HUES48 (cell line): Measurements from ENCODE around the gene HOXA5.

Experiments used
- H3K27ac ChIP-seq: one replicate; pipeline ENCODE4 v1.7.0; 2013; ENCODE audit warnings: low read depth, low read length, inconsistent platforms
- H3K27me3 ChIP-seq: 2 replicates; pipeline ENCODE4 v1.6.1; 2013; ENCODE audit warnings: mild to moderate bottlenecking, low read length; ENCODE audit not compliant: control insufficient read depth, insufficient read depth
- H3K36me3 ChIP-seq: 2 replicates; pipeline ENCODE4 v1.6.1; 2013; ENCODE audit warnings: low read length; ENCODE audit not compliant: control insufficient read depth, insufficient read depth
- H3K4me1 ChIP-seq: 2 replicates; pipeline ENCODE4 v1.6.1; 2013; ENCODE audit warnings: mild to moderate bottlenecking, low read length; ENCODE audit not compliant: control insufficient read depth, insufficient read depth
- H3K4me3 ChIP-seq: 2 replicates; pipeline ENCODE4 v1.5.1; 2013; ENCODE audit warnings: mild to moderate bottlenecking, low read depth, low read length
- H3K9ac ChIP-seq: 2 replicates; pipeline ENCODE4 v1.6.1; 2013; ENCODE audit warnings: mild to moderate bottlenecking, low read depth, low read length, moderate library complexity
- H3K9me3 ChIP-seq: 2 replicates; pipeline ENCODE4 v1.6.1; 2013; ENCODE audit warnings: low read length; ENCODE audit not compliant: control insufficient read depth, insufficient read depth

Gene HOXA5

GRCh38 chr7:27173956-27174873 is 30.7 kb upstream of the HOXA5 start, which contains the start of gene HOXA10:
TSS of gene HOXA10 (minus strand) at chr7:27174320. CDS start at chr7:27174306, 14 bp downstream.
- Histone ChIP-seq H3K4me1 (no peaks in the 10 kb centered on the region), H3K4me3 (no peak within 1 kb of the TSS), H3K27ac (no peak within 1 kb of the TSS), H3K27me3 (peaks cover 100% of the 10 kb centered on the region), H3K9me3 (no peaks in the 10 kb centered on the region), H3K9ac (no peak within 1 kb of the TSS), H3K36me3 (no peaks in the 10 kb centered on the region)

GRCh38 chr7:27173511-27173955 is 30.1 kb upstream of the HOXA5 start:
- Histone ChIP-seq H3K27ac (no peak overlapping the region), H3K36me3 (no peaks in the 10 kb centered on the region), H3K27me3 (peaks cover 100% of the 10 kb centered on the region), H3K4me3 (no peak overlapping the region), H3K9me3 (no peaks in the 10 kb centered on the region), H3K9ac (no peak overlapping the region), H3K4me1 (no peaks in the 10 kb centered on the region)

GRCh38 chr7:27172823-27173510 is 29.5 kb upstream of the HOXA5 start:
- Histone ChIP-seq H3K4me1 (no peaks in the 10 kb centered on the region), H3K9ac (no peak overlapping the region), H3K4me3 (no peak overlapping the region), H3K9me3 (no peaks in the 10 kb centered on the region), H3K36me3 (no peaks in the 10 kb centered on the region), H3K27me3 (peaks cover 100% of the 10 kb centered on the region), H3K27ac (no peak overlapping the region)

- H3K36me3 ChIP-seq, result no peaks in the 10 kb centered on the region
- no peaks in the 10 kb centered on the region for H3K4me1 ChIP-seq
- H3K9me3 ChIP-seq, result no peaks in the 10 kb centered on the region
- H3K27me3 ChIP-seq, result peaks cover 100% of the 10 kb centered on the region
- no peak overlapping the region for H3K27ac ChIP-seq
- no peak overlapping the region for H3K4me3 ChIP-seq
- H3K9ac ChIP-seq, result no peak overlapping the region
Measured at GRCh38 chr7:27172315-27172774, 28.9 kb upstream of the HOXA5 start.

- H3K4me3 ChIP-seq, result no peak overlapping the region
- no peaks in the 10 kb centered on the region for H3K4me1 ChIP-seq
- H3K9me3 ChIP-seq, result no peaks in the 10 kb centered on the region
- peaks cover 100% of the 10 kb centered on the region for H3K27me3 ChIP-seq
- H3K9ac ChIP-seq, result no peak overlapping the region
- H3K36me3 ChIP-seq, result no peaks in the 10 kb centered on the region
- no peak overlapping the region for H3K27ac ChIP-seq
Measured at GRCh38 chr7:27171637-27172314, 28.3 kb upstream of the HOXA5 start.

- Histone ChIP-seq H3K36me3 (no peaks in the 10 kb centered on the region), H3K9me3 (no peaks in the 10 kb centered on the region), H3K9ac (no peak overlapping the region), H3K4me1 (no peaks in the 10 kb centered on the region), H3K27me3 (peaks cover 100% of the 10 kb centered on the region), H3K27ac (no peak overlapping the region), H3K4me3 (no peak overlapping the region)
Measured at GRCh38 chr7:27171325-27171636, 27.8 kb upstream of the HOXA5 start.

GRCh38 chr7:27170426-27171324 is 27.2 kb upstream of the HOXA5 start:
- H3K36me3 ChIP-seq, result no peaks in the 10 kb centered on the region
- H3K4me3 ChIP-seq, result no peak overlapping the region
- H3K27me3 ChIP-seq, result peaks cover 100% of the 10 kb centered on the region
- H3K9ac ChIP-seq, result no peak overlapping the region
- H3K4me1 ChIP-seq, result no peaks in the 10 kb centered on the region
- no peaks in the 10 kb centered on the region for H3K9me3 ChIP-seq
- no peak overlapping the region for H3K27ac ChIP-seq

GRCh38 chr7:27169658-27170425 is 26.4 kb upstream of the HOXA5 start:
- H3K9ac ChIP-seq, result no peak overlapping the region
- H3K9me3 ChIP-seq, result no peaks in the 10 kb centered on the region
- H3K27ac ChIP-seq, result no peak overlapping the region
- no peaks in the 10 kb centered on the region for H3K36me3 ChIP-seq
- H3K27me3 ChIP-seq, result peaks cover 100% of the 10 kb centered on the region
- no peaks in the 10 kb centered on the region for H3K4me1 ChIP-seq
- H3K4me3 ChIP-seq, result no peak overlapping the region

- Histone ChIP-seq H3K27ac (no peak overlapping the region), H3K36me3 (no peaks in the 10 kb centered on the region), H3K9me3 (no peaks in the 10 kb centered on the region), H3K4me1 (no peaks in the 10 kb centered on the region), H3K4me3 (no peak overlapping the region), H3K9ac (no peak overlapping the region), H3K27me3 (peaks cover 100% of the 10 kb centered on the region)
Measured at GRCh38 chr7:27168265-27168947, 24.9 kb upstream of the HOXA5 start.
